ENCODE data around the gene ZEB2.

DNA sequence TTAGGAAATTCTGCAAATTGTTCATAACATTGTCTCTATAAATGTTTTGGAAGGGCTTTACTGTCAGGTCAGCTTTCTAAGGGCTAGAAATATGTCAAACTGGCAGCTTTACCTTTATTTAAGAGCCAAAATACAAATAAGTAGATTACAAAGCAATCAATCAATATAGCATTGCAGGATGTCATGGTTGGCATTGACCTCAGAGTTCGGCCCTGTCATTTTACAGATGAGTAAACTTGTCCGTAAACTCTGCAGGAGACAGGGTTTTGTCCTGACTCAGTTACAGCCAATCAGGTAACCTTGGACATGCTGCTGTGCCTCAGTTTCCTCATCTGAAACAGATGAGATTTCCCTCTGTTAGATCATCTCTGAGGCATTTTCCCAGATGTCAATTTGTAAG is 25.9 kb upstream of the ZEB2 start:
- TF ChIP-seq HDGF (IDR thresholded peaks at IDR 0.05; ENCODE audit: borderline replicate concordance): no peak
- TF ChIP-seq ZNF384 (IDR thresholded peaks at IDR 0.05): no peak

All from HEK293T (cell line).